ENCODE measurements around the gene ZNF423.

Gene ZNF423

GRCh38 chr16:49602201-49602975 lies 253.5 kb downstream of the ZNF423 start:
- DNase-seq (ENCODE audit: low read depth in 2 of 2): no peak

GRCh38 chr16:49601576-49601975 lies 254.3 kb downstream of the ZNF423 start:
- no peak for DNase-seq (ENCODE audit: low read depth in 2 of 2)

GRCh38 chr16:49600976-49601375 lies 254.9 kb downstream of the ZNF423 start:
- DNase-seq (ENCODE audit: low read depth in 2 of 2): no peak

GRCh38 chr16:49600536-49600935 lies 255.4 kb downstream of the ZNF423 start:
- DNase-seq (ENCODE audit: low read depth in 2 of 2): no peak

GRCh38 chr16:49599704-49600103 lies 256.2 kb downstream of the ZNF423 start:
- no peak for DNase-seq (ENCODE audit: low read depth in 2 of 2)

- DNase-seq (ENCODE audit: low read depth in 2 of 2): no peak
These were observed 256.6 kb downstream of the ZNF423 start for GRCh38 chr16:49599281-49599680.

- no peak for DNase-seq (ENCODE audit: low read depth in 2 of 2)
These were observed 257.3 kb downstream of the ZNF423 start for GRCh38 chr16:49598383-49599170.

- no peak for DNase-seq (ENCODE audit: low read depth in 2 of 2)
These were observed 258.1 kb downstream of the ZNF423 start for GRCh38 chr16:49597796-49598195.

GRCh38 chr16:49596648-49597291 lies 259.1 kb downstream of the ZNF423 start:
- no peak for DNase-seq (ENCODE audit: low read depth in 2 of 2)

GRCh38 chr16:49596068-49596467 lies 259.8 kb downstream of the ZNF423 start:
- no peak for DNase-seq (ENCODE audit: low read depth in 2 of 2)

GRCh38 chr16:49594685-49595498 lies 261.0 kb downstream of the ZNF423 start:
- no peak for DNase-seq (ENCODE audit: low read depth in 2 of 2)

GRCh38 chr16:49594153-49594552 lies 261.8 kb downstream of the ZNF423 start:
- DNase-seq (ENCODE audit: low read depth in 2 of 2): no peak

- no peak for DNase-seq (ENCODE audit: low read depth in 2 of 2)
These were observed 262.4 kb downstream of the ZNF423 start for GRCh38 chr16:49593424-49594040.

GRCh38 chr16:49592546-49593423 lies 263.1 kb downstream of the ZNF423 start:
- DNase-seq (ENCODE audit: low read depth in 2 of 2): no peak

GRCh38 chr16:49590166-49590871 lies 265.6 kb downstream of the ZNF423 start:
- no peak for DNase-seq (ENCODE audit: low read depth in 2 of 2)

- DNase-seq (ENCODE audit: low read depth in 2 of 2): no peak
These were observed 266.3 kb downstream of the ZNF423 start for GRCh38 chr16:49589544-49590031.

GRCh38 chr16:49588729-49589384 lies 267.1 kb downstream of the ZNF423 start:
- no peak for DNase-seq (ENCODE audit: low read depth in 2 of 2)

- DNase-seq (ENCODE audit: low read depth in 2 of 2): no peak
These were observed 267.9 kb downstream of the ZNF423 start for GRCh38 chr16:49588026-49588425.

- DNase-seq (ENCODE audit: low read depth in 2 of 2): no peak
These were observed 268.4 kb downstream of the ZNF423 start for GRCh38 chr16:49587511-49587910.
